ENCODE measurements around the gene EXOC7. TPM values are rescaled to one million over a fixed set of nuclear protein-coding genes. Genes with fewer than 3 reads are reported as not detected.

EXOC7 gene
- total RNA-seq, 4 donors from 2014 or later, result 34.7 to 118 (median 109) TPM

GRCh38 chr17:76082326-76083251, 21.0 kb downstream of the EXOC7 start:
- H3K9me3 ChIP-seq, result no peaks in the 10 kb centered on the region
- TF ChIP-seq POLR2A (IDR thresholded peaks at IDR 0.05) (no peak), CTCF (IDR thresholded peaks at IDR 0.05) (no peak)
- DNase-seq, result no peak
- no peaks in the 10 kb centered on the region for H3K36me3 ChIP-seq
- H3K4me1 ChIP-seq, result no peaks in the 10 kb centered on the region
- intact Hi-C loops (cut with DNase I; ENCODE audit: low total_unique reads), result no loop called here
- no peak overlapping the region for H3K27ac ChIP-seq
- peaks cover 0 to 10% of the 10 kb centered on the region in 2 donors for H3K27me3 ChIP-seq
- H3K4me3 ChIP-seq, result no peak overlapping the region

- Histone ChIP-seq H3K4me3 (no peak overlapping the region), H3K27ac (no peak overlapping the region), H3K36me3 (no peaks in the 10 kb centered on the region), H3K27me3 (peaks cover 8 to 20% of the 10 kb centered on the region in 2 donors), H3K4me1 (no peaks in the 10 kb centered on the region), H3K9me3 (no peaks in the 10 kb centered on the region)
- no peak for TF ChIP-seq CTCF (IDR thresholded peaks at IDR 0.05)
- TF ChIP-seq POLR2A (IDR thresholded peaks at IDR 0.05), result no peak
- no peak for DNase-seq
- intact Hi-C loops (cut with DNase I; ENCODE audit: low total_unique reads), result no loop called here
Observed at GRCh38 chr17:76081295-76082210, 22.0 kb downstream of the EXOC7 start.

GRCh38 chr17:76080768-76081287, 22.8 kb downstream of the EXOC7 start:
- no peak for DNase-seq
- Histone ChIP-seq H3K9me3 (no peaks in the 10 kb centered on the region), H3K4me3 (no peak overlapping the region), H3K27me3 (peaks cover 15 to 27% of the 10 kb centered on the region in 2 donors), H3K4me1 (no peaks in the 10 kb centered on the region), H3K27ac (no peak overlapping the region), H3K36me3 (no peaks in the 10 kb centered on the region)
- intact Hi-C loops (cut with DNase I; ENCODE audit: low total_unique reads), result no loop called here
- TF ChIP-seq CTCF (IDR thresholded peaks at IDR 0.05) (no peak), POLR2A (IDR thresholded peaks at IDR 0.05) (no peak)

GRCh38 chr17:76079956-76080767, 23.4 kb downstream of the EXOC7 start:
- TF ChIP-seq POLR2A (IDR thresholded peaks at IDR 0.05) (no peak), CTCF (IDR thresholded peaks at IDR 0.05) (no peak)
- no peak for DNase-seq
- no peaks in the 10 kb centered on the region for H3K9me3 ChIP-seq
- intact Hi-C loops (cut with DNase I; ENCODE audit: low total_unique reads), result no loop called here
- no peak overlapping the region for H3K4me3 ChIP-seq
- peaks cover 22 to 33% of the 10 kb centered on the region in 2 donors for H3K27me3 ChIP-seq
- H3K4me1 ChIP-seq, result peaks cover 0 to 4% of the 10 kb centered on the region in 2 donors
- no peak overlapping the region for H3K27ac ChIP-seq
- no peaks in the 10 kb centered on the region for H3K36me3 ChIP-seq
